K562 (cell line): ENCODE measurements around the gene SCMH1. TPM values are rescaled to one million over a fixed set of nuclear protein-coding genes. Genes with fewer than 3 reads are reported as not detected.

Source experiments
- ATAC-seq: fragments of 200-7000 bp; cut with Tn5 transposase; 3 replicates; pipeline ENCODE4 v1.9.1; 2020; ENCODE audit warnings: moderate library complexity
- BruUV-seq: library from RNA; stranded (reverse); fragments of 400-500 nt; replicated peaks from 2 replicates; lab custom pipeline; 2021; lab: Mats Ljungman, UMichigan
- CTCF ChIA-PET: fragments of 300-600 bp; formaldehyde crosslinking; extraction: SDS; loops from one replicate; lab custom pipeline; 2021; ENCODE audit warnings: low intra/inter-chr PET ratio; lab: Yijun Ruan, JAX
- POLR2A ChIA-PET: fragments of 300-600, 350-650 bp; sonication (Branson Sonifier 250); formaldehyde crosslinking; extraction: SDS; loops from one replicate; lab custom pipeline; 2021; ENCODE audit warnings: antibody characterized with exemption, inconsistent platforms; lab: Yijun Ruan, JAX
- DNase-seq, 4 experiments: peaks; one replicate each; pipeline versions ENCODE4 v3.0.0 to v3.0.0-alpha.2; 2011 to 2018; ENCODE audit warnings: low spot score in 3 of 4, mixed read lengths in 3 of 4; ENCODE audit errors: extremely low read depth in 1 of 4
- FAIRE-seq: peaks from 2 replicates; lab custom pipeline; 2011; peaks lifted over from hg19 to GRCh38; lab: Jason Lieb, UNC
- H2AFZ ChIP-seq: 2 replicates; pipeline ENCODE4 v1.6.0; 2011; ENCODE audit warnings: low read depth, low read length, control low read depth, inconsistent platforms
- H3K27ac ChIP-seq: fragments of 200-600 bp; 3 replicates; pipeline ENCODE4 v1.8.0; 2011; ENCODE audit warnings: low read depth, mild to moderate bottlenecking, control low read depth, inconsistent platforms, low read length, moderate library complexity, mixed read lengths; ENCODE audit errors: extremely low read depth
- H3K27me3 ChIP-seq, 2 experiments: fragments of 300-600 bp in 1 of 2; 2 replicates in 1 of 2; 3 replicates in 1 of 2; pipeline versions ENCODE4 v1.6.0 to v1.8.0; 2011; ENCODE audit warnings: inconsistent platforms in 2 of 2, low read length in 2 of 2, mild to moderate bottlenecking in 1 of 2, mixed read lengths in 1 of 2, moderate library complexity in 1 of 2; ENCODE audit not compliant: control insufficient read depth in 2 of 2, insufficient read depth in 2 of 2
- H3K36me3 ChIP-seq: fragments of 300-600 bp; 3 replicates; pipeline ENCODE4 v1.8.0; 2011; ENCODE audit warnings: mild to moderate bottlenecking, low read length, inconsistent platforms; ENCODE audit not compliant: control insufficient read depth, insufficient read depth
- H3K4me1 ChIP-seq, 2 experiments: fragments of 200-600 bp in 1 of 2; replicated peaks in 1 of 2; 2 replicates in 1 of 2; 3 replicates in 1 of 2; pipeline versions ENCODE4 v1.5.1 to v1.8.0; 2011; ENCODE audit warnings: inconsistent platforms in 2 of 2, low read length in 2 of 2, mild to moderate bottlenecking in 1 of 2, mixed read lengths in 1 of 2, moderate library complexity in 1 of 2; ENCODE audit not compliant: control insufficient read depth in 2 of 2, insufficient read depth in 2 of 2
- H3K4me2 ChIP-seq: 2 replicates; pipeline ENCODE4 v1.6.1; 2011; ENCODE audit warnings: low read length, control low read depth, inconsistent platforms, mixed read lengths; ENCODE audit not compliant: insufficient read depth
- H3K4me3 ChIP-seq: fragments of 200-600 bp; sonication (generic), shearing (Covaris generic); 2 replicates; pipeline ENCODE4 v1.5.1; 2016; ENCODE audit warnings: control low read depth, inconsistent platforms
- H3K79me2 ChIP-seq: fragments of 200-600 bp; 3 replicates; pipeline ENCODE4 v1.8.0; 2011; ENCODE audit warnings: low read length, inconsistent platforms; ENCODE audit not compliant: control insufficient read depth, insufficient read depth
- H3K9ac ChIP-seq, 2 experiments: 2 replicates each; pipeline versions ENCODE4 v1.6.0 to v1.6.1; 2011; ENCODE audit warnings: low read depth in 2 of 2, low read length in 2 of 2, control low read depth in 1 of 2, inconsistent platforms in 1 of 2, mild to moderate bottlenecking in 1 of 2, mixed read lengths in 1 of 2; ENCODE audit not compliant: insufficient read depth in 1 of 2
- H3K9me1 ChIP-seq: one replicate; pipeline ENCODE4 v1.6.0; 2011; ENCODE audit warnings: inconsistent platforms, mild to moderate bottlenecking, low read length, moderate library complexity; ENCODE audit not compliant: control insufficient read depth, insufficient read depth
- H3K9me3 ChIP-seq: replicated peaks from 2 replicates; pipeline ENCODE4 v1.5.1; 2011; ENCODE audit warnings: low read depth, low read length, inconsistent platforms; ENCODE audit not compliant: control insufficient read depth, insufficient read depth
- H4K20me1 ChIP-seq: replicated peaks from 2 replicates; pipeline ENCODE4 v1.6.1; 2011; ENCODE audit warnings: low read length, inconsistent platforms, mixed read lengths; ENCODE audit not compliant: control insufficient read depth, insufficient read depth
- ATF1 ChIP-seq, 2 experiments: fragments of 450-650 bp in 1 of 2; IDR thresholded peaks; 2 replicates each; pipeline ENCODE4 v1.6.1; 2016; ENCODE audit warnings: missing compliant biosample characterization in 1 of 2, missing genetic modification characterization in 1 of 2
- BCLAF1 ChIP-seq, 2 experiments: fragments of 450-650 bp in 1 of 2; IDR thresholded peaks; 2 replicates each; pipeline ENCODE4 v1.6.1; 2011 to 2017; ENCODE audit warnings: low read depth in 2 of 2, antibody characterized with exemption in 1 of 2, borderline replicate concordance in 1 of 2, low read length in 1 of 2, mild to moderate bottlenecking in 1 of 2, mixed read lengths in 1 of 2; ENCODE audit not compliant: control insufficient read depth in 1 of 2
- CBX3 ChIP-seq, 2 experiments: IDR thresholded peaks; 1 replicate in 1 of 2; 2 replicates in 1 of 2; pipeline ENCODE4 v1.6.1; 2012; ENCODE audit warnings: inconsistent platforms in 2 of 2, low read length in 2 of 2, borderline replicate concordance in 1 of 2, control low read depth in 1 of 2
- DIDO1 ChIP-seq: fragments of 450-650 bp; IDR thresholded peaks from 2 replicates; pipeline ENCODE4 v1.6.1; 2016; ENCODE audit warnings: low read depth, missing biosample characterization, missing genetic modification characterization
- DNMT1 ChIP-seq: fragments of 450-650 bp; IDR thresholded peaks from 2 replicates; pipeline ENCODE4 v1.6.1; 2016; ENCODE audit warnings: antibody characterized with exemption, mild to moderate bottlenecking
- IFI16 ChIP-seq: fragments of 250-450 bp; sonication (Bioruptor Pico); IDR thresholded peaks from 2 replicates; pipeline ENCODE4 v2.1.2; 2022; ENCODE audit warnings: mild to moderate bottlenecking, inconsistent platforms
- POLR2AphosphoS5 ChIP-seq: IDR thresholded peaks from 2 replicates; pipeline ENCODE4 v1.6.1; 2011; ENCODE audit warnings: mild to moderate bottlenecking, low read depth, low read length, moderate library complexity; ENCODE audit not compliant: control insufficient read depth, insufficient read depth
- RAD21 ChIP-seq, 2 experiments: fragments of 250-450 bp in 1 of 2; fragments of 450-650 bp in 1 of 2; sonication (Bioruptor Pico) in 1 of 2; formaldehyde crosslinking in 1 of 2; IDR thresholded peaks in 1 of 2; conservative IDR thresholded peaks in 1 of 2; 2 replicates each; pipeline versions ENCODE4 v1.4.0 to v1.8.0; 2020 to 2022; ENCODE audit warnings: mild to moderate bottlenecking in 2 of 2, moderate library complexity in 1 of 2
- RUNX1 ChIP-seq: sonication (generic); IDR thresholded peaks from 2 replicates; pipeline ENCODE4 v1.6.1; 2016; ENCODE audit warnings: antibody characterized with exemption, low read depth
- ZEB2 ChIP-seq: fragments of 450-650 bp; IDR thresholded peaks from 2 replicates; pipeline ENCODE4 v1.6.1; 2016
- ZNF140 ChIP-seq: fragments of 250-450 bp; sonication (Bioruptor Pico); IDR thresholded peaks from 2 replicates; pipeline ENCODE4 v1.8.0; 2021; ENCODE audit warnings: moderate library complexity, mild to moderate bottlenecking, inconsistent platforms
- ZNF707 ChIP-seq: fragments of 250-450 bp; sonication (Bioruptor Pico); conservative IDR thresholded peaks from 2 replicates; pipeline ENCODE4 v1.8.0; 2022; ENCODE audit warnings: inconsistent platforms, mild to moderate bottlenecking, moderate library complexity
- WGBS: fragments of 100-300 bp; shearing (Covaris generic); methylation state at CpG from one replicate; pipeline ENCODE4 v1.1.6; 2016; ENCODE audit warnings: low coverage, mixed read lengths; ENCODE audit not compliant: insufficient coverage; ENCODE audit errors: missing lambda C conversion rate; 5-methylcytosine and 5-hydroxymethylcytosine counted together
- in situ Hi-C: fragments of 300-500 bp; cut with MboI; formaldehyde crosslinking; loops from 4 replicates; pipeline ENCODE4 v1.15.0; 2018; ENCODE audit warnings: inconsistent platforms, mixed read lengths
- intact Hi-C: fragments of 100-400 bp; cut with micrococcal nuclease; formaldehyde crosslinking; loops from 2 replicates; pipeline ENCODE4 v1.14.2; 2022
- polyA plus RNA-seq, 8 experiments: library from polyadenylated mRNA; depleted of rRNA in 4 of 8; stranded (reverse) in 5 of 8; unstranded in 3 of 8; fragments of >200 nt; fragmentation: Nextera tagmentation in 2 of 8; fragmentation: Illumina TruSeq in 1 of 8; extraction: Ambion mirVana in 2 of 8; extraction: Trizol in 1 of 8; gene quantifications; 2 replicates each; pipeline versions ENCODE4 v1.2.1 to v1.2.3, GENCODE V29; 2011 to 2014; ENCODE audit warnings: inconsistent platforms in 1 of 8, missing spikeins in 1 of 8
- total RNA-seq, 7 experiments: library from RNA; depleted of rRNA in 6 of 7; stranded (reverse); fragments of >200 nt in 6 of 7; fragmentation: Illumina TruSeq in 2 of 7; extraction: Trizol in 2 of 7; gene quantifications; 2 replicates each; pipeline versions ENCODE4 v1.2.1 to v1.2.3, GENCODE V29; 2011 to 2021; ENCODE audit warnings: low replicate concordance in 1 of 7
- TF ChIP-seq, protein P1 (sequence below): fragments of 450-650 bp; formaldehyde crosslinking; IDR thresholded peaks from 2 replicates; pipeline ENCODE4 v1.4.0; 2020; ENCODE audit warnings: mild to moderate bottlenecking, moderate library complexity
- TF ChIP-seq, protein P2 (sequence below): fragments of 450-650 bp; IDR thresholded peaks from 2 replicates; pipeline ENCODE4 v1.7.0; 2016; ENCODE audit warnings: borderline replicate concordance

The SCMH1 gene
- total and polyA plus RNA-seq, 9 of the 15 experiments (the other 6 are each of a cell fraction or from before 2014, with no cell fraction given) = 8.5 to 37.0 (median 26.8) TPM

DNA sequence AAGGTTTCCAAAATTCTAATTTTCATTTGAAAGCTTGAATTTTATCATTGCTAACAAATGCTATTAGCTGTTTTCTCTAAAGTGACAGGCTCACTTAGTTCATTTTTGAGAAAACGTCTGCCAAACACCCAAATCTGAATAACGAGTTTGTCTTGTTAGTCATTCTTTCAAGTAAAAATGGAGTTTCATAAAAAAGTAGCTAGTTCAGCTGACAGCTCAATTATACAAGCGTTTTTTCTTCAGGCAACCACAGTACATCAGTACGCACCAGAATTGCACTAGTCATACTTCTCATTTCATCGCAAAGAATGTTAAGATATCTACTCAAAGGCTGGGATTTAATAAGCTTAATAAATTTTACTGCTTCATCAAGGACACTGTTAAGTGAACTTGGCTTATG, 148.3 kb downstream of the SCMH1 start:
- Histone ChIP-seq H3K79me2 (no peaks in the 10 kb centered on the region), H3K4me3 (no peak overlapping the region), H2AFZ (no peak overlapping the region), H3K9ac (no peak overlapping the region), H3K4me1 (no peaks in the 10 kb centered on the region), H3K27me3 (no peaks in the 10 kb centered on the region), H3K9me1 (no peaks in the 10 kb centered on the region), H3K27ac (no peak overlapping the region), H3K9me3 (no peaks in the 10 kb centered on the region), H4K20me1 (no peaks in the 10 kb centered on the region), H3K4me2 (no peak overlapping the region), H3K36me3 (no peaks in the 10 kb centered on the region)
- ChIA-PET POLR2A (interaction anchor here (0.7 kb wide), 1 partner anchor 422 kb away, joined by 3 read pairs; no protein-coding TSS in a partner anchor), CTCF (no interaction called here)
- no peak for ATAC-seq
- no peak for DNase-seq
- WGBS = 60% methylated on average over 5 of the region's 5 CpGs
- intact Hi-C loops = no loop called here
- BruUV-seq = no TSS peak
- FAIRE-seq = peak; percentile 11
- in situ Hi-C loops = no loop called here
- no peak for TF ChIP-seq DIDO1 (tag)
- TF ChIP-seq DNMT1 = no peak
- TF ChIP-seq ZNF707 (CRISPR knock-in tag) = no peak
- no peak for TF ChIP-seq RAD21 (CRISPR knock-in tag; conservative IDR thresholded peaks at IDR 0.05 in 1 of 2, IDR thresholded peaks at IDR 0.05 in 1 of 2)
- TF ChIP-seq, protein P1, sequence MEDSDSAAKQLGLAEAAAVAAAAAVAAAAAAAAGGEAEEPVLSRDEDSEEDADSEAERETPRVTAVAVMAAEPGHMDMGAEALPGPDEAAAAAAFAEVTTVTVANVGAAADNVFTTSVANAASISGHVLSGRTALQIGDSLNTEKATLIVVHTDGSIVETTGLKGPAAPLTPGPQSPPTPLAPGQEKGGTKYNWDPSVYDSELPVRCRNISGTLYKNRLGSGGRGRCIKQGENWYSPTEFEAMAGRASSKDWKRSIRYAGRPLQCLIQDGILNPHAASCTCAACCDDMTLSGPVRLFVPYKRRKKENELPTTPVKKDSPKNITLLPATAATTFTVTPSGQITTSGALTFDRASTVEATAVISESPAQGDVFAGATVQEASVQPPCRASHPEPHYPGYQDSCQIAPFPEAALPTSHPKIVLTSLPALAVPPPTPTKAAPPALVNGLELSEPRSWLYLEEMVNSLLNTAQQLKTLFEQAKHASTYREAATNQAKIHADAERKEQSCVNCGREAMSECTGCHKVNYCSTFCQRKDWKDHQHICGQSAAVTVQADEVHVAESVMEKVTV (CRISPR knock-in tag) = no peak
- TF ChIP-seq CBX3 (IDR thresholded peaks at IDR 0.05; ENCODE audit: borderline replicate concordance in 1 of 2, low read length in 2 of 2) = no peak
- TF ChIP-seq BCLAF1 (IDR thresholded peaks at IDR 0.05; ENCODE audit: borderline replicate concordance in 1 of 2, control insufficient read depth in 1 of 2, low read depth in 2 of 2, low read length in 1 of 2) = no peak
- TF ChIP-seq, protein P2, sequence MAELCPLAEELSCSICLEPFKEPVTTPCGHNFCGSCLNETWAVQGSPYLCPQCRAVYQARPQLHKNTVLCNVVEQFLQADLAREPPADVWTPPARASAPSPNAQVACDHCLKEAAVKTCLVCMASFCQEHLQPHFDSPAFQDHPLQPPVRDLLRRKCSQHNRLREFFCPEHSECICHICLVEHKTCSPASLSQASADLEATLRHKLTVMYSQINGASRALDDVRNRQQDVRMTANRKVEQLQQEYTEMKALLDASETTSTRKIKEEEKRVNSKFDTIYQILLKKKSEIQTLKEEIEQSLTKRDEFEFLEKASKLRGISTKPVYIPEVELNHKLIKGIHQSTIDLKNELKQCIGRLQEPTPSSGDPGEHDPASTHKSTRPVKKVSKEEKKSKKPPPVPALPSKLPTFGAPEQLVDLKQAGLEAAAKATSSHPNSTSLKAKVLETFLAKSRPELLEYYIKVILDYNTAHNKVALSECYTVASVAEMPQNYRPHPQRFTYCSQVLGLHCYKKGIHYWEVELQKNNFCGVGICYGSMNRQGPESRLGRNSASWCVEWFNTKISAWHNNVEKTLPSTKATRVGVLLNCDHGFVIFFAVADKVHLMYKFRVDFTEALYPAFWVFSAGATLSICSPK = no peak
- no peak for TF ChIP-seq ZEB2
- TF ChIP-seq RUNX1 = no peak
- TF ChIP-seq ZNF140 (CRISPR knock-in tag) = no peak; the same call in 1 of the 2 replicates
- TF ChIP-seq IFI16 = no peak
- TF ChIP-seq POLR2AphosphoS5 = no peak
- no peak for TF ChIP-seq ATF1 (CRISPR knock-in tag; IDR thresholded peaks at IDR 0.05)
- no peak for TF ChIP-seq ATF1 (tag; IDR thresholded peaks at IDR 0.05)
